GM18519 (cell line): ENCODE measurements around the gene KLF11.
"Not testable (repeated sequence)": the region's sequence is repeated elsewhere in the genome, so short reads cannot be mapped to it uniquely, and the experiment has no call there.

Experiments
- ATAC-seq: cut with Tn5 transposase; IDR thresholded peaks from one replicate; pipeline ENCODE4 v1.9.1; 2021; ENCODE audit warnings: mild to moderate bottlenecking, moderate library complexity; ENCODE audit not compliant: unreplicated experiment, low FRiP score

KLF11 gene

DNA sequence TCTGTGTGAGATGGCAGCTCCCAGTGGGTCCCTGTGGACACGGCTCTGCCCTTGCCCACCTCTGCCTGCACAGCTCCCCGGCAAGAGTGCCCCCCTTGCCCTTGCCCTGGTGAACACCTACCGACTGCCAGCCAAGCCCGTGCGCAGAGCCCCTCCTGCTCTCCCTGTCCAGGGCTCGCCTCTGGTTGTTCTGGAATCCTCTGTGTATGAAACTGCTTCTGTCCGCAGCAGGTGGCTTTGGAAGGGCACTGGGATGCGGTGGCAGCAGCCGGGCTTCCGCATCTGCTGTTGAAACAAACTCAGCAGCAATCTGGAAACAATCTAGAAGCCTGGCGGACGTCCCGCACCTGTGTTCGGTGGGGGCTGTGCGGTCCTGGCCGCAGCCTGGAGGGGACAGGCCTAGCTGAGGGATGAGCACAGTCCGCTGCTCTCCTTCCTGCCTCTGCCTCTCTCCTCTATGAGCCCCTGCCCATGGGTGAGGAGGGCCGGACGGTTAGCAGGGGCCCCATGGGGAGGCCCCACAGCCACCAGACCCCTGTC lies 34.0 kb upstream of the KLF11 start:
- no peak for ATAC-seq

GRCh38 chr2:10009811-10010781 lies 33.3 kb upstream of the KLF11 start:
- no peak for ATAC-seq

- not testable (repeated sequence) for ATAC-seq
Observed at GRCh38 chr2:10010861-10011605, 32.3 kb upstream of the KLF11 start.

GRCh38 chr2:10011606-10012325 lies 31.6 kb upstream of the KLF11 start:
- ATAC-seq, result not testable (repeated sequence)

GRCh38 chr2:10012366-10012962 lies 30.9 kb upstream of the KLF11 start:
- not testable (repeated sequence) for ATAC-seq

DNA sequence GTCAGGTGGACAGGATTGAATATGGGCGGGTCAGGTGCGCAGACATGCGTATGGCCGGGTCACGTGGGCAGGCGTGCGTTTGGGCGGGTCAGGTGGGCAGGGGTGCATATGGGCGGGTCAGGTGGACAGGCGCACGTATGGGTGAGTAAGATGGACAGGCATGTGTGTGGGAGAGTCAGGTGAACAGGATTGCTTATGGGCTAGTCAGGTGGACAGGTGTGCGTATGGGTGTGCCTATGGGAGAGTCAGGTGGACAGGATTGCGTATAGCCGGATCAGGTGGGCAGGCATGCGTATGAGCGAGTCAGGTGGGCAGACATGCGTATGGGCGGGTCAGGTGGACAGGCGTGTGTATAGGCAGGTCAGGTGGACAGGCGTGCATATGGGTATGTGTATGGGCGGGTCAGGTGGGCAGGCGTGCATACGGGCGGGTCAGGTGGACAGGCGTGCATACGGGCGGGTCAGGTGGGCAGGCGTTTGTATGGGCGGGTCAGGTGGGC lies 30.3 kb upstream of the KLF11 start:
- no peak for ATAC-seq

DNA sequence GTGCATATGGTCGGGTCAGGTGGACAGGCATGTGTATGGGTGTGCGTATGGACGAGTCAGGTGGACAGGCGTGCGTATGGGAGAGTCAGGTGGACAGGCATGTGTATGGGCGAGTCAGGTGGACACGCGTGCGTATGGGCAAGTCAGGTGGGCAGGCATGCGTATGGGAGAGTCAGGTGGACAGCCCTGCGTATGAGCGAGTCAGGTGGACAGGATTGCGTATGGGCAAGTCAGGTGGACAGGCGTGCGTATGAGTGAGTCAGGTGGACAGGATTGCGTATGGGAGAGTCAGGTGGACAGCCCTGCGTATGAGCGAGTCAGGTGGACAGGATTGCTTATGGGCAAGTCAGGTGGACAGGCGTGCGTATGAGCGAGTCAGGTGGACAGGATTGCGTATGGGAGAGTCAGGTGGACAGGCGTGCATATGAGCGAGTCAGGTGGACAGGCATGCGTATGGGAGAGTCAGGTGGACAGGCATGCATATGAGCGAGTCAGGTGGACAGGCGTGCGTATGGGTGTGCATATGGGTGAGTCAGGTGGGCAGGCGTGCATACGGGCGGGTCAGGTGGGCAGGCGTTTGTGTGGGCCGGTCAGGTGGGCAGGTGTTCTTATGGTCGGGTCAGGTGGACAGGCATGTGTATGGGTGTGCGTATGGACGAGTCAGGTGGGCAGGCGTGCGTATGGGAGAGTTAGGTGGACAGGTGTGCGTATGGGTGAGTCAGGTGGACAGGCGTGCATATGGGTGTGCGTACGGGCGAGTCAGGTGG lies 29.5 kb upstream of the KLF11 start:
- not testable (repeated sequence) for ATAC-seq

- ATAC-seq, result no peak
Observed at GRCh38 chr2:10014418-10015190, 28.7 kb upstream of the KLF11 start.

- not testable (repeated sequence) for ATAC-seq
Observed at GRCh38 chr2:10015376-10015989, 27.9 kb upstream of the KLF11 start.

DNA sequence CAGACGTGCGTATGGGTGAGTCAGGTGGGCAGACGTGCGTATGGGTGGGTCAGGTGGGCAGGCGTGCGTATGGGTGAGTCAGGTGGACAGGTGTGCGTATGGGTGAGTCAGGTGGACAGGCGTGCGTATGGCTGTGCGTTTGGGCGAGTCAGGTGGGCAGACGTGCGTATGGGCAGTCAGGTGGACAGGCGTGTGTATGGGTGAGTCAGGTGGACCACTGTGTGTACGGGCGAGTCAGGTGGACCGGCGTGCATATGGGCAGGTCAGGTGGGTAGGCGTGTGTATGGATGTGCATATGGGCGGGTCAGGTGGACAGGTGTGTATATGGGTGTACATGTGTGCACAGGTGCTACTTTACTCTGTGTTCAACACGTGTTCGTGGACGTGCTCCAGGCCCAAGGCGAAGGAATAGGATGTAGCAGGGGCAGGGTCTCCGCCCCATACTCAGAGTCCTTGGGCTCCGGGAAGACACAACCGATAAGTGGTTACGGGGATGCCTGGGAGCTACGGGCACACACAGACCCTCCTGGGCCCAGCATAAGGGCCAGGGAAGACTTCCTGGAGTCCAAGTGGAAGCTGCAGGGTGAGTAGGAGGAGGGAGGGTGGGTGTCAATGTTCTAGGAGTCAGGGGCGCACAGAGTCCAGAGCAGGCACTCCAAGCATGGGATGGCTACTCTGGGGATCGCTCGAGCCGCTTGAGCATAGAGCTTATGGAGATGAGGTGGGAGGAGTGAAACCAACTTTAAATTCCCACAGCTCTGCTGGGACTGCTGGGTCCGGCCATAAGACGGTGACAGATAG lies 27.1 kb upstream of the KLF11 start:
- no peak for ATAC-seq

- ATAC-seq, result no peak
Observed at GRCh38 chr2:10016802-10017258, 26.5 kb upstream of the KLF11 start.

DNA sequence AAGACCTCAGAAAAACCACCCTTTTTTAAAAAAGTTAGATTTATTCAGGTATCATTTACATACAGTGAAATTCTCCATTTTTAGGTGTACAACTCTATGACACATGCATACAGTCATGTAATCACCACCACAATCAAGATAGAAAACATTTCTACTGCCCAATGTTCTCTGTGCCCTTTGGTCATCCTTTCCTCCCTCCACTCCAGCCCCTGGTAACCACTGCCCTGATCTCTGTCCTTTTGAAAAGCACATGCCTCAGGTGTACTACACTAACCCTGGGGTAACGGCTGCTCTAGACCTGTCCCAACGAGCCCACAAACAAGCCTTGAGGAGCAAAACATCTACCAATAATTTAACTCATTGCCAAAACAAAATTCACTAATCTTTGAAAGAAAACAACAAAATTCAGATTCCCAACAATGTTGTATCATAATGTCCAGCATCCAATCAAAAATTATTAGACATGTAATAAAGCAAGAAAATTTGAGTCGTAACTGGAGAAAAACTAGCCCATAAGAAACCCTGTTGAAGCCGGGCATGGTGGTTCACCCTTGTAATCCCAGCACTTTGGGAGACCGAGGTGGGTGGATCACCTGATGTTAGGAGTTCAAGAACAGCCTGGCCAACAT lies 25.9 kb upstream of the KLF11 start:
- ATAC-seq, result no peak

GRCh38 chr2:10019174-10019573 lies 24.2 kb upstream of the KLF11 start:
- ATAC-seq, result no peak

DNA sequence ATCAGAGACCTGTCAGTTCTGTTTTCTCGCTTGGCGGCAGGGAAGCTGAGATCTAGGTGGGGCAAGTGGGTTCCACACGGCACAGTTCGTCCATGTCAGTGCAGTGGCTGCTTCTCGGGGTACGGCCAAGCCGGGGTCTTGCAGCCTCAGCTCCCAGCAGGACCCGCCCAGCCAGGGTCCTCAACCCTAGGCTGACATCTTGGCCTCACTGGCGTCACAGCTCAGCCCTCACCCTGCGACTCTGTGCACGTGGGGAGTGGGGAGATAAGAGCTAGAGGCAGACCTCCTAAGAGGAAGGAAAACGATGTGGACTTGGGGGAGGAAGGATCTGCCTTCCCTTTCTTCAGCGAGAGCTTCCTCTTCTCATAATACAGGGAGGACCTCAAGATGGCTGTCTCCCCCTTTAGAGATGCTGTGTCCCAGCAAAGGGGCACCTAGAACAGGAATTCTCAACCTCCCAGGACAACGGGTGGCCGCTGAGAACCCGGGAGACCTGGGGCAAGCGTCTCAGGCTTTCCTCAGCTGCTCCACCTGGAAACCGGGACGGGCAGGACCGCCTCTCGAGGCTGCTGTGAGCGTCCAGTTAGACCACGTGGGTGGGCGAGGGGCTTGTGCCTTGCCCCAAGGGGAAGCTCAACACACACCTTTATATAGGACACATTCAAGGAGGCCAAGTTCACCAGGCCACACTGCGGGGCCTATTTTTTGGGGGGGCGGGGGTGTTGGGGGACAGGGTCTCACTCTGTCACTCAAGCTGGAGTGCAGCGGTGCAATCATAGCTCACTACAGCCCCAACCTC lies 23.5 kb upstream of the KLF11 start:
- no peak for ATAC-seq

DNA sequence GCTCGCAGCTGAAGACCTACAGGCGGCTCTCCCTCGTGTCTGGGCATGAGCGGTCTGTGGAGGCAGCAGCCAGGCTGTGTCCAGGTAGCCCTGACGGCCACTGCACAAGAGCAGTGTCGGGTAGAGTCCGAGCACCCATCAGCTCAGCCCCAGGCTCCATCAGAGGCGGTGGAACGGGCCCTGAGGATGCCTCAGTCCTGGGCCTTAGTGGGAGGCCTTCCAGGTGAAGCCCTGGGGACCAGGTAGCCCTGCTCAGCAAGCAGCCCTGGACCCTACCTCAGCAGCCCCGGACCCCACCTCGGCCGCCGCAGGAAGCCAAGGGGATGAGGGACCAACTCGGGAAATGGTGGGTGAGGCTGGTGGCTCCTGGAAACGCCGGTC lies 21.3 kb upstream of the KLF11 start:
- ATAC-seq, result no peak

GRCh38 chr2:10022445-10022844 lies 20.9 kb upstream of the KLF11 start:
- no peak for ATAC-seq
